NCI-H2081 treated with DMSO at 0.1 percent for 48 hours (cell line): ENCODE data around the gene CBX2.
"Not testable (repeated sequence)": the region's sequence is repeated elsewhere in the genome, so short reads cannot be mapped to it uniquely, and the experiment has no call there.

Experiments
- DNase-seq: peaks from one replicate; lab custom pipeline; 2025; lab: John Stamatoyannopoulos, UW

CBX2 gene

GRCh38 chr17:79769570-79770506 lies 8.1 kb upstream of the CBX2 start:
- no peak for DNase-seq

- no peak for DNase-seq
Measured at GRCh38 chr17:79771276-79771675, 6.7 kb upstream of the CBX2 start.

- DNase-seq: not testable (repeated sequence)
Measured at GRCh38 chr17:79772726-79773125, 5.2 kb upstream of the CBX2 start.

- no peak for DNase-seq
Measured at GRCh38 chr17:79774561-79774975, 3.4 kb upstream of the CBX2 start.

GRCh38 chr17:79775632-79776031 lies 2.3 kb upstream of the CBX2 start:
- DNase-seq: no peak

GRCh38 chr17:79776376-79777119 lies 1.4 kb upstream of the CBX2 start:
- no peak for DNase-seq

- DNase-seq: no peak
Measured at GRCh38 chr17:79777120-79777893, 641 bp upstream of the CBX2 start.

GRCh38 chr17:79778504-79779083 lies 646 bp downstream of the CBX2 start:
- DNase-seq: no peak

- DNase-seq: no peak
Measured at GRCh38 chr17:79779084-79779529, 1.2 kb downstream of the CBX2 start.

GRCh38 chr17:79779661-79780365 lies 1.9 kb downstream of the CBX2 start:
- DNase-seq: no peak

GRCh38 chr17:79781012-79781650 lies 3.2 kb downstream of the CBX2 start:
- DNase-seq: no peak

GRCh38 chr17:79781736-79782575 lies 4.0 kb downstream of the CBX2 start:
- DNase-seq: no peak

GRCh38 chr17:79783891-79784290 lies 5.9 kb downstream of the CBX2 start:
- DNase-seq: no peak

GRCh38 chr17:79784353-79785016 lies 6.5 kb downstream of the CBX2 start:
- no peak for DNase-seq

- DNase-seq: no peak
Measured at GRCh38 chr17:79785017-79785899, 7.3 kb downstream of the CBX2 start.

GRCh38 chr17:79785900-79786810 lies 8.2 kb downstream of the CBX2 start:
- no peak for DNase-seq
